ENCODE results near the gene PDCD1LG2.
"Not testable (repeated sequence)": the region's sequence is repeated elsewhere in the genome, so short reads cannot be mapped to it uniquely, and the experiment has no call there.

The PDCD1LG2 gene

DNA sequence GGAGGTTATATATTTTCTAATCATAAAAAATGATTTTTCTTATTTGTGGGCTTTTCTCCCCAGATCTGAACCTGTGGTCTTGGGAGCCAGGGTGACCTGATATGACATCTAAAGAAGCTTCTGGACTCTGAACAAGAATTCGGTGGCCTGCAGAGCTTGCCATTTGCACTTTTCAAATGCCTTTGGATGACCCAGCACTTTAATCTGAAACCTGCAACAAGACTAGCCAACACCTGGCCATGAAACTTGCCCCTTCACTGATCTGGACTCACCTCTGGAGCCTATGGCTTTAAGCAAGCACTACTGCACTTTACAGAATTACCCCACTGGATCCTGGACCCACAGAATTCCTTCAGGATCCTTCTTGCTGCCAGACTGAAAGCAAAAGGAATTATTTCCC lies 59.6 kb downstream of the PDCD1LG2 start:
- no peak for DNase-seq

DNA sequence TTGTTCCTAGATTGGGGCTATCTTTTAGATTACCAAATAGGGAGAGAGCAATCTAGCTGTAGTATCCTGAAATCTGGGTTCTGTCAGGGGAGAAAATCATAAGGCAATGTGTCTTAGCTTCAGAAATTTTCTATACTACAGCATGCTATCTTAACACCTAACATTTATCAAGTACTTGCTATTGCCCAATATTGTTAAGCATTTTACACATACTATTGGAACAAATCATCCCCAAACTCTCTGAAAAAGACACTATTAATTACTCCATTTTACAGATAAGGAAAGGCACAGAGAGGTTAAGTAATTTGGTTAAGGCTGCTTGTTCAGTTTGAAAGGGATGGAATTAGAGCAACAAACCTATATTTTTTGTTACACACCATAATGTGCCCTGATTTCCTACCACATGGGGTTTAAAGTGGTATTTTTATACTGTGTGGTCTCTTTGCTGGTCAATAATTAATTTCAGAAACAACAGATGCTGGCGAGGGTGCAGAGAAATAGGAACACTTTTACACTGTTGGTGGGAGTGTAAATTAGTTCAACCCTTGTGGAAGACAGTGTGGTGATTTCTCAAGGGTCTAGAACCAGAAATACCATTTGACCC lies 61.4 kb downstream of the PDCD1LG2 start:
- DNase-seq = no peak

DNA sequence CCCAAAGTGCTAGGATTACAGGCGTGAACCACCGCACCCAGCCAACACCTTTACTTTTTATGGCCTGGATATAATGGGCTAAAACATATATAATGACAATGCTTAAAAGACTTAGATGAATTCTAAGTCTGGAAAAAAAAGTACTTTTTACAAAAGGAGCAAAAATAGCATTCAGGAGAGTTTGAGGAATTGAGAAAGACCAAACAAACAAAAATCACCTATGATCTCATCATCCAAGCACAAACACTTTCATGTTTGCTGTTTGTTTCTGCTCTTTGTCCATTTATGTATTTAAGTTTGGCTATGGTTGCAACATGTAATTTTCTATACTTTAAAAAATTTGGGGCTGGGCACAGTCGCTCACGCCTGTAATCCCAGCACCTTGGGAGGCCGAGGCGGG lies 63.8 kb downstream of the PDCD1LG2 start:
- DNase-seq = no peak

- no peak for DNase-seq
These were observed 64.7 kb downstream of the PDCD1LG2 start for GRCh38 chr9:5575000-5575399.

- no peak for DNase-seq
These were observed 66.9 kb downstream of the PDCD1LG2 start for GRCh38 chr9:5577225-5577624.

DNA sequence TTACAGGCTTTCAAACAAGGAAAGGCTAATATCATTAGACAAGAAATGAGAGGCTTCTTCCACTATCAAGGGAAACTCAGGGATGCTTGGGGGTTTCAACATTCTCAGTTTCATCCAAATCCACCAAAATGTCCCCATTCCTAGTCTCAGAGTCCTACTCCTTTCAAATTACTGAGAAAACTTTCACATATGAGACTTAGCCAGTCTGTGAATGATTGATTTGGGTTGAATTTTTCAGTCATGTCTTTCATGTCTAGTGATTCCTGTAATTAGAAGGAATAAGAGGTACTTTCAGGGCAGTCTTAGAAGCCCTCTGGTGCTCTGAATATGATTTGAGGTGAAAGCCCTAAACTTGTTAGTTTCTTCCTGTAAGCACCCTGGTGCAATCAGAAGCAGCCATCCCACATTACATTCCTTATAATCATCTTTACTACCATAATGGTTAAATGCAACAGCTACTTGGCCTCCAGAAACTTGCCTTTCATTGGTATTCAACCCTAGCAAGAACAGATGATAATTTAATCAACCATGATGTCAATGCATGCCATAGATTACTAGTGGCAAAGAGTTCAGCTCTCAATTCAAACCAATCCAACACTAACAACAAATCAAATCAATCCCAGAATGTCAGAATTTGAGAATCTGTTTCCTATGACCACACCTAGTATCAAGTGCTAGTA lies 67.8 kb downstream of the PDCD1LG2 start:
- no peak for DNase-seq

DNA sequence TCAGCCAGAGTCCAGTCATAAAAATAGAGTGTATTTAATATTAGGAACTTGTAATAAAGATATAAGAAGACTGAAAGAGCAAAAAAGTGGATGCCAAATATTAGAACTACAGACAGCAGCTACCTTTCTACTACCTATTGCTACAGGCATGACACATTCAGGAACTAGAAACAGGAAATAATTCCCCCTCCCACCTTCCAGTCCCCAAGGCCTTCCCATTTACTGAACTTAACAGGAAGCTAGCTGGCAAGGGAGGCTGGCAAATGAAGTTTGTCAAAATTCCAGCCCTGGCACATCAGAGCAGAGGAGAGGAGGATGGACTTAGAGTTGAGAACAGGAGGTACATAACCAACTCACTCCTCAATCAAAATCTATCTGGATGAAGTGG lies 68.4 kb downstream of the PDCD1LG2 start:
- DNase-seq = no peak

DNA sequence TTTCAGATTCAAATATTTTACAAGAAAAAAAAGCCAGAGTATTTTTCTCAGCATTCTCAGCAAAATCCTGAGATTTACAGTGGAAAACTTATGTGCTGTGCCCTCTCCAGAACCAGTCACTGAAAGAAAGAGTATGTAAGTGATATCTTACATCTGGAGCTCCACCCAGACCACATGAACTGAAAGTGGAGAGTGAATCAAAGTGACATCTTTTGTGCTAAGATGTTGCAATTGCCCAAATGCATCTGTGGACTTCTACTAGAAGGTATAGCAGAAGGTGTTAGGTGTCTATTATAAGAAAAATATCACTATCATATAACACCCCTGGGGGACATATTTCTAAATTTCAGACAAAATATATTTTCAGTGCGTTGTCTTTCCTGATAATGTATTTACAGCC lies 69.5 kb downstream of the PDCD1LG2 start:
- no peak for DNase-seq

DNA sequence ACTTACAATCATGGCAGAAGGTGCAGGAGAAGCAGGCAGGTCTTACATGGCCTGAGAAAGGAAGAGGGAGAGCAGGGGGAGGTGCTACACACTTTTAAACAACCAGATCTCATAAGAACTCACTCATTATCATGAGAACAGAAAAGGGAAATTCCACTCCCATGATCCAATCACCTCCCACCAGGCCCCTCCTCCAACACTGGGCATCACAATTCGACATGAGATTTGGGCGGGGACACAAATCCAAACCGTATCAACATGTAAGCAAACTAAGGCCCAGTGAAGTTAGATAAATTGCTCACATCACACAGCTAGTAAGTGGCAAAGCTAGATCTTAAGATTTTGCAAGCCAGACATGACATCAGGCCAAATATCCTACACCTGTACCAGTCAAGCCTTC lies 70.3 kb downstream of the PDCD1LG2 start:
- no peak for DNase-seq

DNA sequence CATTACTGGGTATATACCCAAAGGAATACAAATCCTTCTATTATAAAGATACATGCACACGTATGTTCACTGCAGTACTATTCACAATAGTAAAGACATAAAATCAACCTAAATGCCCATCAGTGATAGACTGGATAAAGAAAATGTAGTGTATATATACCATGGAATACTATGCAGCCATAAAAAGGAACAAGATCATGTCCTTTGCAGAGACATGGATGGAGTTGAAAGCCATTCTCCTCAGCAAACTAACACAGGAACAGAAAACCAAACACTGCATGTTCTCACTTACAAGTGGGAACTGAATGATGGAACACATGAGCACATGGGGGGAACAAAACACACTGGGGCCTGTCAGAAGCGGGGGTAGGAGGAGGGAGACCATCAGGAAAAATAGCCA lies 71.4 kb downstream of the PDCD1LG2 start:
- DNase-seq = not testable (repeated sequence)

DNA sequence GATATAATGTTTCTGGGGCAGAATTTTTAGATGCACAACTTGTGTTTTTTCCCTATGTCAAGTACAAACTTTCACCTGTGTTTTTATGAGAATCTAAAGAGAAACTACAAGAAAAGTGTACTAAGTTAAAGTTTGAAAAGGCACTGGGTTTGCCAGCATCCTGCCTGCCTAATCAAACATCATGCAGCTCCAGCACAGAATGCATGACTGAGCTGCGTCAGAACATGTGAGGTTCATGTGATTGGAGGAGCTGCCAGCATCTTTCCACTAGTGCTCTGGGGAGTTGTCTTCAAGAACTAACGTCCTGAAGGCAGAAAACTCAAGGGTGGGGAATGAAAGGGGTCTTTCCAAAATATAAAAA lies 72.5 kb downstream of the PDCD1LG2 start:
- DNase-seq = no peak

GRCh38 chr9:5586391-5586802 lies 76.1 kb downstream of the PDCD1LG2 start:
- no peak for DNase-seq

GRCh38 chr9:5587024-5587423 lies 76.7 kb downstream of the PDCD1LG2 start:
- DNase-seq = no peak

DNA sequence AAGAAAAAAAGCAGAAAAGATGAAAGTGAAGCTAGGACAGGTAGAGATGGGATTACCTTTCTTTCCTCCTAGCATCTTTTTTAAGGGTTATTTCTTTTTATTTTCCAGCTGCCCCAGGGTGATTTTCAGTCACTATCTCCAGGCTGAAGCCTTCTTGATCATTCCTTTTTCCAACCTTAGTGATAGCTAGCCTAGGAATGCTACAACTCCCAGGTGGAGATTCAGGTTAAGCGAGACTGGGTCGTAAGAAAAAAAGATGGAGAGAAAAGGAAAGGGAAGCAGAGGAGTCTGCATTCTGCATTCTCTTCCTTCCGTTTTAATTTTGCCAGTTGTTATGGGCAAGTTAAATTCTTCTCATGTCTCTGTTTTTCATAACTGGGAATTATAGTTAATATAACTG lies 81.9 kb downstream of the PDCD1LG2 start:
- DNase-seq = no peak

GRCh38 chr9:5592904-5593303 lies 82.6 kb downstream of the PDCD1LG2 start:
- no peak for DNase-seq

DNA sequence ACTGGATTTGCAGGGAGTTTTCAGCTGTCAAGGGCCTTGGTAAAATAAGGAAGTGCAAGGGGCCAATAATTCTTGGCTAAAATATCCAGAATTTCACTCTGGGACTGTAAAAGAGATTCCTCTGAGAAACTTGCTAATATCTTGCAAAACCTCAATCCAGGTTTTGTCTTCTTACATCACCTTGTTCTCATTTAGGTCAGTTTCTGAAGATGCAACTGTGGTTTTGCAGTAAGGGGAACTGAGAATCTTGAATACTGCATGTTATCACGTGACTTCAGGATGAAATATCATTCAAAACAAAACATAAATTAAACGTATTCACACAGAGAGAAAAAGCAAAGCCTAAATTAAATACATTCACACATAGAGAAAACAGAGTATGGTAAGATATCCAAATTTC lies 83.6 kb downstream of the PDCD1LG2 start:
- DNase-seq = no peak

GRCh38 chr9:5596173-5596572 lies 85.8 kb downstream of the PDCD1LG2 start:
- DNase-seq = peak; percentile 17

- DNase-seq = no peak
These were observed 98.2 kb downstream of the PDCD1LG2 start for GRCh38 chr9:5608298-5609225.

DNA sequence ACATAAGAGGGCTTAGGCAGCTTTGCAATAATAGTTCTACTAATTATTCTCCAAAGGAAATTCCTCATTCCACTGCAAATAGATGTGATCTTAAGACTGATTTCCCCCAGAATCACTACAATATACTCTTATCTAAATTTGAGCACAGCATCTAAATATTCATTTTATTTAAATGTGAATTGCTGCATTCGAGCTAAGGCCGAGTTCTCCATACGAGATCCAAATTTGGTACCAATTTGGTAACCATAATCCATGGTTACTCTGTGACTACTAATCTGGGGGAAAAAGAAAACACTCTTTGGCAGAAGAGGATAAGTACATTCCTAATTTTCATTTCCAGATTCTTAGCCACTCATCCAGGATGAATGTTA lies 98.9 kb downstream of the PDCD1LG2 start:
- no peak for DNase-seq

- no peak for DNase-seq
These were observed 100.2 kb downstream of the PDCD1LG2 start for GRCh38 chr9:5610491-5610890.

DNA sequence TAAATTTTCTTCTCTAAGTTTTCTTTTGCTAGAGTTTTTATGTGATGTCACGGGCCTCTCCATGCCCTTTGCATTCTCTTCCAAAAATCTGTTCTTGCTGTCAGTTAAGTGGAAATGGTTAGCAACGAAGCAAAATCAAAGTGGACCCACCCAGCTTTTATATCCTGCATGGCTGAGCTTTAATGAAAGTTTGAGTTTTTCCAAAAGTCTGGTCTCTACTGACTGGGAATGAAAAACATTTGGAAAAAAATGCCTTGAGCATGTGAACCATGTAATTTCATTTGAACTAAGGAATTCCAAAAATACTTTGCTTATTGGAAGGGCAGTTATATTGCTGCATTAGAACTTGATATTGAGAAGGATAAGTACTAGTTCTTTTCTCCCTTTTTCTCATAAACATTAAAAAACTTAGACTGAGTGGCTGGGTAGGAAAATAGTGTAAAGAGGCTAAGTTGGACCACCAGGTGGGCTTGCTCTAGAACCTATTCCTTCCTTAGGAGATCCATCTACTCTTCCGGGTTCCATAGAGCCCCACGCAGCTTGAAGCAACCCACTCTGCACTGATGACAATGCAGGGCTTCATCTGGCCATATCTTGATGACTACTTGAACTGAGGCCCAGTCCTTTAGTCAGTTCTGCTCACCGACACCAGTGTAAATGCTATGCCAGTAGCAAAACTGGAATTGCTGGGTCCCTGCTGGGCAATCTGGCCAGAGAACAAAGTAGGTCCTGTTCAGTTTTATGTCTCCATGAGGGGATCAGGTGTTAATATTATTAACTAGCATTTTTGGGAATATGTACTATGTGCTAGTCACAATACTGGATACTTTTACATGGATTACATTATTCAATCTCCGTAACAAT lies 101.2 kb downstream of the PDCD1LG2 start:
- DNase-seq = no peak

DNA sequence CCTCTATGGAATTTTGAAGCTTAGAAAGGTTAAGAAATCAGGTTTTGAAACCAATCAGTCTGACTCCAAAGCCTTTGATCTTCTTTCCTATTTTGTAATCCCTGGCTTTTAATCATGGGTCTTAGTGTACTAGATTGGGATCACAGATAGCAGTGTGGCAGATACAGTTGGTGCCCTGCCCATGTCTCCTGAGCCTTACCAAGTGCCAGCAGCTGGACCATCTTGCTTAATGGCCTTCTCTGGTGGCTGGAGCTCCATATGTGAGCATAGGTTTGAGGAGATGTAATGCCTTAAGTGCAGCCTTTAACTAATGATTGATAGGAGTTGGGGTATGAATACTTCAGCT lies 101.8 kb downstream of the PDCD1LG2 start:
- no peak for DNase-seq

GRCh38 chr9:5614192-5614591 lies 103.9 kb downstream of the PDCD1LG2 start:
- no peak for DNase-seq

Data from NCI-H1105 treated with DMSO at 0.1 percent for 48 hours (cell line).